HL-60 (cell line): ENCODE results near the gene PCSK4.

ENCODE experiments used
- DNase-seq, 2 experiments: peaks; one replicate each; pipeline ENCODE4 v3.0.0-alpha.2; 2010 to 2020; ENCODE audit warnings: low read depth in 1 of 2, low spot score in 1 of 2
- H3K27ac ChIP-seq: fragments of 250-450 bp; sonication (Bioruptor Pico); replicated peaks from 2 replicates; pipeline ENCODE4 v1.5.1; 2020; ENCODE audit warnings: mild to moderate bottlenecking, moderate library complexity
- H3K27me3 ChIP-seq: fragments of 250-450 bp; sonication (Bioruptor Pico); 2 replicates; pipeline ENCODE4 v1.5.1; 2021; ENCODE audit warnings: mild to moderate bottlenecking, moderate library complexity; ENCODE audit not compliant: insufficient read depth, poor library complexity, severe bottlenecking
- H3K4me3 ChIP-seq: replicated peaks from 2 replicates; pipeline ENCODE4 v1.5.1; 2011; ENCODE audit warnings: mild to moderate bottlenecking, control low read depth, low read length; ENCODE audit not compliant: insufficient read depth
- GABPA ChIP-seq: IDR thresholded peaks from 2 replicates; pipeline ENCODE4 v1.6.1; 2012; ENCODE audit warnings: low read depth
- POLR2AphosphoS5 ChIP-seq: IDR thresholded peaks from 2 replicates; pipeline ENCODE4 v1.6.1; 2012; ENCODE audit warnings: low read depth
- SPI1 ChIP-seq: IDR thresholded peaks from 2 replicates; pipeline ENCODE4 v1.6.1; 2012; ENCODE audit warnings: low read depth, mild to moderate bottlenecking, borderline replicate concordance
- TF ChIP-seq, protein P1 (sequence below): IDR thresholded peaks from 2 replicates; pipeline ENCODE4 v1.6.1; 2012; ENCODE audit warnings: low read depth; ENCODE audit not compliant: insufficient replicate concordance
- TF ChIP-seq, protein P2 (sequence below): IDR thresholded peaks from one replicate; pipeline ENCODE4 v1.5.1; 2011; ENCODE audit warnings: low read length, control low read depth, inconsistent platforms; ENCODE audit not compliant: insufficient read depth

Gene PCSK4

DNA sequence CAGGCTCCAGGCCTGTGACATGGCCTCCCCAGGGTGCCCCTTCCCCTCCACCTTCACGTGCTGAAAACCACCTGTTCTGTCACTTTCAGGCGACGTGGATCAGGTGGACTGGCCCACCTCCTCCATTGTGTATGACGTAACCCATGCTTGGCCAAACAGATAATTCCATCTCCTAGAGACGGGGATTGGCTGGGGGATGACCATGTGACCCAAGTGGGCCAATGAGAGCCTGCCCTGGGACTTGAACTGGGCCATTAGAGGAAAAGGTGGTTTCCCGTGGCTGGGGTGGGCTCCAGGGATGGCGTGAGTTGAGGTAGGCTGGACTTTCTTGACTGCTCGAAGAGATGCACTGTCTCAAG lies 26.2 kb upstream of the PCSK4 start:
- DNase-seq: no peak
- Histone ChIP-seq H3K27ac (no peak overlapping the region), H3K27me3 (peaks cover 15% of the 10 kb centered on the region), H3K4me3 (no peak overlapping the region)
- TF ChIP-seq SPI1 (no peak), GABPA (no peak), POLR2AphosphoS5 (no peak)
- TF ChIP-seq, protein P1, sequence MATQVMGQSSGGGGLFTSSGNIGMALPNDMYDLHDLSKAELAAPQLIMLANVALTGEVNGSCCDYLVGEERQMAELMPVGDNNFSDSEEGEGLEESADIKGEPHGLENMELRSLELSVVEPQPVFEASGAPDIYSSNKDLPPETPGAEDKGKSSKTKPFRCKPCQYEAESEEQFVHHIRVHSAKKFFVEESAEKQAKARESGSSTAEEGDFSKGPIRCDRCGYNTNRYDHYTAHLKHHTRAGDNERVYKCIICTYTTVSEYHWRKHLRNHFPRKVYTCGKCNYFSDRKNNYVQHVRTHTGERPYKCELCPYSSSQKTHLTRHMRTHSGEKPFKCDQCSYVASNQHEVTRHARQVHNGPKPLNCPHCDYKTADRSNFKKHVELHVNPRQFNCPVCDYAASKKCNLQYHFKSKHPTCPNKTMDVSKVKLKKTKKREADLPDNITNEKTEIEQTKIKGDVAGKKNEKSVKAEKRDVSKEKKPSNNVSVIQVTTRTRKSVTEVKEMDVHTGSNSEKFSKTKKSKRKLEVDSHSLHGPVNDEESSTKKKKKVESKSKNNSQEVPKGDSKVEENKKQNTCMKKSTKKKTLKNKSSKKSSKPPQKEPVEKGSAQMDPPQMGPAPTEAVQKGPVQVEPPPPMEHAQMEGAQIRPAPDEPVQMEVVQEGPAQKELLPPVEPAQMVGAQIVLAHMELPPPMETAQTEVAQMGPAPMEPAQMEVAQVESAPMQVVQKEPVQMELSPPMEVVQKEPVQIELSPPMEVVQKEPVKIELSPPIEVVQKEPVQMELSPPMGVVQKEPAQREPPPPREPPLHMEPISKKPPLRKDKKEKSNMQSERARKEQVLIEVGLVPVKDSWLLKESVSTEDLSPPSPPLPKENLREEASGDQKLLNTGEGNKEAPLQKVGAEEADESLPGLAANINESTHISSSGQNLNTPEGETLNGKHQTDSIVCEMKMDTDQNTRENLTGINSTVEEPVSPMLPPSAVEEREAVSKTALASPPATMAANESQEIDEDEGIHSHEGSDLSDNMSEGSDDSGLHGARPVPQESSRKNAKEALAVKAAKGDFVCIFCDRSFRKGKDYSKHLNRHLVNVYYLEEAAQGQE: no peak
- TF ChIP-seq, protein P2, sequence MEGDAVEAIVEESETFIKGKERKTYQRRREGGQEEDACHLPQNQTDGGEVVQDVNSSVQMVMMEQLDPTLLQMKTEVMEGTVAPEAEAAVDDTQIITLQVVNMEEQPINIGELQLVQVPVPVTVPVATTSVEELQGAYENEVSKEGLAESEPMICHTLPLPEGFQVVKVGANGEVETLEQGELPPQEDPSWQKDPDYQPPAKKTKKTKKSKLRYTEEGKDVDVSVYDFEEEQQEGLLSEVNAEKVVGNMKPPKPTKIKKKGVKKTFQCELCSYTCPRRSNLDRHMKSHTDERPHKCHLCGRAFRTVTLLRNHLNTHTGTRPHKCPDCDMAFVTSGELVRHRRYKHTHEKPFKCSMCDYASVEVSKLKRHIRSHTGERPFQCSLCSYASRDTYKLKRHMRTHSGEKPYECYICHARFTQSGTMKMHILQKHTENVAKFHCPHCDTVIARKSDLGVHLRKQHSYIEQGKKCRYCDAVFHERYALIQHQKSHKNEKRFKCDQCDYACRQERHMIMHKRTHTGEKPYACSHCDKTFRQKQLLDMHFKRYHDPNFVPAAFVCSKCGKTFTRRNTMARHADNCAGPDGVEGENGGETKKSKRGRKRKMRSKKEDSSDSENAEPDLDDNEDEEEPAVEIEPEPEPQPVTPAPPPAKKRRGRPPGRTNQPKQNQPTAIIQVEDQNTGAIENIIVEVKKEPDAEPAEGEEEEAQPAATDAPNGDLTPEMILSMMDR: no peak

DNA sequence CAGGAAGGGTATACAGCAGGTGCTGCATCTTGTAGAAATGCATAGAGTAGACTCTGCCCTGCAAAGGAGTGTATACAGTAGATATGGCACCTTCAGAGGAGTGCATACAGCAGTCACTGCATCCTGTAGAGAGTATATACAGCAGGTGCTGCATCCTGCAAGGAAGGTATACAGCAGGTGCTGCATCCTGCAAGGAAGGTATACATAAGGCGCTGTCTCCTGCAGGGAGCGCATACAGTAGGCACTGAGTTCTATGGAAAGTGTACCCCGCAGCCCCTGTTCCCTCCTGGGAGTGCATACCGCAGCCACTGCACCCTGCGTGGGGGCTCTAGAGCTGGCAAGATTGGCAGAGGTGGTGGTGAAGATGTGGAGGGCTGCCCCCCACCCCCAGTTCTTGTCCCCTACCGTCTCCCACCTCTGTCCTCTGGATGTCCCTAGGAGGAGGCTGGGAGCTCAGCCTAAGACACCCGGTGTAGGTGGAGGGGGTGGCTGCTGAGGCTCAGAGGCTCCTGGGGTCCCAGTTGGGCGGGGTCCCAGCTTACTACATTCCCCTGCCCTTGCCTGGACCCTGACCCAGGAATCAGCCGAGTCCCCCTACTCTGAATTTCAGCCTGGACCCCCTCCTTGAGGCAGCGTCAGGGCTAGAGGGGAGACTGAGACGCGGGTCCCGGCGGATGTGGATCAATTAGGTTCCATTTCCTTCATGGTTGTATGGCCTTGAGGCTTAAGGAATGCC lies 25.0 kb upstream of the PCSK4 start:
- H3K27ac ChIP-seq: no peak overlapping the region
- TF ChIP-seq GABPA (no peak), SPI1 (no peak), POLR2AphosphoS5 (no peak)
- TF ChIP-seq, protein P1: no peak
- TF ChIP-seq, protein P2: no peak
- no peak overlapping the region for H3K4me3 ChIP-seq
- H3K27me3 ChIP-seq: peaks cover 22% of the 10 kb centered on the region
- no peak for DNase-seq

DNA sequence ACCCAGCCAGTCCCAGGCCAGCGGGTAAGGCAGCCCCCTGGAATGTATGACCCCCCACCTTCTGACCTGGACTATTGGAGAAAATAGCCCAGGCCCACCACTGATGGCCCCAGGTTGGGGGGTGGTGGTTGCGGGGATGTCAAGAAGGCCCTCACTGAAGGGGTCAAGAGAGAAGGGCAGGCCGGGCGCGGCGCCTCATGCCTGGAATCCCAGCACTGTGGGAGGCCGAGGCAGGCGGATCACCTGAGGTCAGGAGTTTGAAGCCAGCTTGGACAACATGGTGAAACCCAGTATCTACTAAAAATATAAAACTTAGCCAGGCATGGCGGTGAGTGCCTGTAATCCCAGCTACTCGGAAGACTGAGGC lies 24.1 kb upstream of the PCSK4 start:
- DNase-seq: no peak
- H3K27ac ChIP-seq: no peak overlapping the region
- no peak overlapping the region for H3K4me3 ChIP-seq
- TF ChIP-seq GABPA (no peak), POLR2AphosphoS5 (no peak), SPI1 (no peak)
- TF ChIP-seq, protein P1: no peak
- TF ChIP-seq, protein P2: no peak
- H3K27me3 ChIP-seq: peaks cover 24% of the 10 kb centered on the region
